ENCODE data around the gene FCER1G.

Gene FCER1G

GRCh38 chr1:161168906-161169305, 46.2 kb upstream of the FCER1G start:
- Histone ChIP-seq H3K27ac (ENCODE audit: low read depth, low read length) (no peak overlapping the region), H3K79me2 (ENCODE audit: insufficient read depth, low read length) (no peaks in the 10 kb centered on the region; the same call in 1 of the 2 replicates), H3K9ac (ENCODE audit: low read length) (no peak overlapping the region), H2AFZ (ENCODE audit: low read depth, low read length, severe bottlenecking) (no peak overlapping the region), H3K9me3 (ENCODE audit: insufficient read depth, low read length) (no peaks in the 10 kb centered on the region), H3K4me2 (ENCODE audit: low read depth, low read length, poor library complexity, severe bottlenecking) (no peak overlapping the region), H3K36me3 (ENCODE audit: low read length) (no peaks in the 10 kb centered on the region), H4K20me1 (ENCODE audit: low read depth, low read length) (no peaks in the 10 kb centered on the region), H3K9me2 (replicated peaks; ENCODE audit: insufficient read depth, low read length) (no peaks in the 10 kb centered on the region), H3F3A (ENCODE audit: insufficient read depth) (0 out of 2 replicates have a peak, but pooled peaks cover 8% of the 10 kb centered on the region), H3K27me3 (ENCODE audit: low read length) (no peaks in the 10 kb centered on the region), H3K4me3 (ENCODE audit: insufficient read depth, low read length, poor library complexity, severe bottlenecking) (no peak overlapping the region)
- TF ChIP-seq CTCF (IDR thresholded peaks at IDR 0.05; ENCODE audit: insufficient read depth, low read length, poor library complexity, severe bottlenecking) = no peak
- no peak for TF ChIP-seq EZH2phosphoT487 (conservative IDR thresholded peaks at IDR 0.05; ENCODE audit: low read length)

- Histone ChIP-seq H3K9me3 (ENCODE audit: insufficient read depth, low read length) (no peaks in the 10 kb centered on the region), H3K9me2 (replicated peaks; ENCODE audit: insufficient read depth, low read length) (no peaks in the 10 kb centered on the region), H4K20me1 (ENCODE audit: low read depth, low read length) (no peaks in the 10 kb centered on the region), H3K27ac (ENCODE audit: low read depth, low read length) (no peak overlapping the region), H2AFZ (ENCODE audit: low read depth, low read length, severe bottlenecking) (no peak overlapping the region), H3K27me3 (ENCODE audit: low read length) (no peaks in the 10 kb centered on the region), H3K4me3 (ENCODE audit: insufficient read depth, low read length, poor library complexity, severe bottlenecking) (no peak overlapping the region), H3K79me2 (ENCODE audit: insufficient read depth, low read length) (no peaks in the 10 kb centered on the region; the same call in 1 of the 2 replicates), H3K36me3 (ENCODE audit: low read length) (no peaks in the 10 kb centered on the region), H3K9ac (ENCODE audit: low read length) (no peak overlapping the region), H3K4me2 (ENCODE audit: low read depth, low read length, poor library complexity, severe bottlenecking) (no peak overlapping the region), H3F3A (ENCODE audit: insufficient read depth) (0 out of 2 replicates have a peak, but pooled peaks cover under 1% of the 10 kb centered on the region)
- TF ChIP-seq CTCF (IDR thresholded peaks at IDR 0.05; ENCODE audit: insufficient read depth, low read length, poor library complexity, severe bottlenecking) = no peak
- TF ChIP-seq EZH2phosphoT487 (conservative IDR thresholded peaks at IDR 0.05; ENCODE audit: low read length) = no peak
Measured at GRCh38 chr1:161171191-161171590, 43.9 kb upstream of the FCER1G start.

GRCh38 chr1:161171696-161172095, 43.4 kb upstream of the FCER1G start:
- H3K9me2 ChIP-seq (replicated peaks; ENCODE audit: insufficient read depth, low read length) = no peaks in the 10 kb centered on the region
- H3K4me3 ChIP-seq (ENCODE audit: insufficient read depth, low read length, poor library complexity, severe bottlenecking) = no peak overlapping the region
- H2AFZ ChIP-seq (ENCODE audit: low read depth, low read length, severe bottlenecking) = no peak overlapping the region
- no peaks in the 10 kb centered on the region for H3K27me3 ChIP-seq (ENCODE audit: low read length)
- no peak overlapping the region for H3K9ac ChIP-seq (ENCODE audit: low read length)
- H3K79me2 ChIP-seq (ENCODE audit: insufficient read depth, low read length) = no peaks in the 10 kb centered on the region; the same call in 1 of the 2 replicates
- H3K27ac ChIP-seq (ENCODE audit: low read depth, low read length) = no peak overlapping the region
- H3K4me2 ChIP-seq (ENCODE audit: low read depth, low read length, poor library complexity, severe bottlenecking) = no peak overlapping the region
- no peaks in the 10 kb centered on the region for H3K9me3 ChIP-seq (ENCODE audit: insufficient read depth, low read length)
- 0 out of 2 replicates have a peak, but pooled peaks cover 4% of the 10 kb centered on the region for H3F3A ChIP-seq (ENCODE audit: insufficient read depth)
- TF ChIP-seq CTCF (IDR thresholded peaks at IDR 0.05; ENCODE audit: insufficient read depth, low read length, poor library complexity, severe bottlenecking) = no peak
- no peak for TF ChIP-seq EZH2phosphoT487 (conservative IDR thresholded peaks at IDR 0.05; ENCODE audit: low read length)
- no peaks in the 10 kb centered on the region for H3K36me3 ChIP-seq (ENCODE audit: low read length)
- H4K20me1 ChIP-seq (ENCODE audit: low read depth, low read length) = no peaks in the 10 kb centered on the region

Measured in SU-DHL-6 (cell line).